SK-N-SH (cell line): ENCODE measurements around the gene PRDM5. TPM values are rescaled to one million over a fixed set of nuclear protein-coding genes. Genes with fewer than 3 reads are reported as not detected.

Experiments used
- CTCF ChIA-PET: fragments of 300-600, 350-600 bp; formaldehyde crosslinking; extraction: SDS; loops from one replicate; lab custom pipeline; 2021; lab: Yijun Ruan, JAX
- POLR2A ChIA-PET: fragments of 350-600 bp; sonication (Branson Sonifier 250); formaldehyde crosslinking; extraction: SDS; loops from one replicate; lab custom pipeline; 2020; ENCODE audit warnings: antibody characterized with exemption, inconsistent platforms; lab: Yijun Ruan, JAX
- DNase-seq: peaks from one replicate; pipeline ENCODE4 v3.0.0; 2012
- H2AFZ ChIP-seq: fragments of 200-600 bp; sonication (generic); 2 replicates; pipeline ENCODE4 v1.8.1; 2016; ENCODE audit warnings: antibody characterized with exemption, mild to moderate bottlenecking, low read depth
- H3F3A ChIP-seq: fragments of 200-600 bp; sonication (generic); replicated peaks from 2 replicates; pipeline ENCODE3; 2016; ENCODE audit warnings: antibody characterized with exemption, mild to moderate bottlenecking; ENCODE audit not compliant: insufficient read depth
- H3K27ac ChIP-seq, 2 experiments: fragments of 200-500 bp in 1 of 2; fragments of 200-600 bp in 1 of 2; sonication (Bioruptor generic) in 1 of 2; sonication (generic), shearing (Covaris generic) in 1 of 2; 2 replicates each; pipeline versions ENCODE4 v1.5.1 to v1.6.1; 2014 to 2016; ENCODE audit warnings: low read depth in 2 of 2, inconsistent platforms in 1 of 2, low read length in 1 of 2, mild to moderate bottlenecking in 1 of 2, mixed read lengths in 1 of 2
- H3K27me3 ChIP-seq: fragments of 200-600 bp; sonication (generic), shearing (Covaris generic); 2 replicates; pipeline ENCODE4 v1.6.1; 2016; ENCODE audit warnings: mixed run types; ENCODE audit not compliant: insufficient read depth
- H3K36me3 ChIP-seq, 2 experiments: fragments of 200-500 bp in 1 of 2; fragments of 200-600 bp in 1 of 2; sonication (Bioruptor generic) in 1 of 2; sonication (generic) in 1 of 2; replicated peaks in 1 of 2; 2 replicates each; pipeline versions ENCODE3 to v1.5.1; 2014 to 2016; ENCODE audit warnings: low read length in 1 of 2, mild to moderate bottlenecking in 1 of 2; ENCODE audit not compliant: insufficient read depth in 2 of 2, control insufficient read depth in 1 of 2
- H3K4me1 ChIP-seq, 2 experiments: fragments of 200-500 bp in 1 of 2; fragments of 200-600 bp in 1 of 2; sonication (Bioruptor generic) in 1 of 2; sonication (generic), shearing (Covaris generic) in 1 of 2; 2 replicates each; pipeline versions ENCODE4 v1.5.1 to v1.6.1; 2014 to 2016; ENCODE audit warnings: low read depth in 1 of 2, low read length in 1 of 2, mixed run types in 1 of 2; ENCODE audit not compliant: insufficient read depth in 2 of 2, control insufficient read depth in 1 of 2
- H3K4me2 ChIP-seq: fragments of 200-600 bp; sonication (generic), shearing (Covaris generic); 2 replicates; pipeline ENCODE4 v1.6.1; 2017; ENCODE audit warnings: mixed run types
- H3K4me3 ChIP-seq, 2 experiments: fragments of 200-500 bp in 1 of 2; fragments of 200-600 bp in 1 of 2; sonication (Bioruptor generic) in 1 of 2; sonication (generic), shearing (Covaris generic) in 1 of 2; 2 replicates each; pipeline versions ENCODE4 v1.5.1 to v1.8.1; 2014 to 2016; ENCODE audit warnings: low read depth in 2 of 2, inconsistent platforms in 1 of 2, low read length in 1 of 2, mild to moderate bottlenecking in 1 of 2, mixed read lengths in 1 of 2, moderate library complexity in 1 of 2
- H3K79me2 ChIP-seq: fragments of 200-600 bp; sonication (generic); 2 replicates; pipeline ENCODE4 v1.8.1; 2017; ENCODE audit warnings: mild to moderate bottlenecking; ENCODE audit not compliant: insufficient read depth
- H3K9ac ChIP-seq: fragments of 200-600 bp; sonication (generic); 2 replicates; pipeline ENCODE4 v1.6.1; 2017; ENCODE audit warnings: mixed run types
- H3K9me2 ChIP-seq: fragments of 200-600 bp; sonication (generic); 2 replicates; pipeline ENCODE4 v1.6.1; 2017; ENCODE audit warnings: mixed run types
- H3K9me3 ChIP-seq: fragments of 200-600 bp; sonication (generic); 2 replicates; pipeline ENCODE4 v1.6.1; 2017; ENCODE audit warnings: mixed run types, mild to moderate bottlenecking, moderate library complexity
- H4K20me1 ChIP-seq: fragments of 200-600 bp; sonication (generic); 2 replicates; pipeline ENCODE4 v1.6.1; 2017; ENCODE audit warnings: mild to moderate bottlenecking, mixed run types; ENCODE audit not compliant: insufficient read depth
- ELF1 ChIP-seq: IDR thresholded peaks from 2 replicates; pipeline ENCODE4 v1.4.0; 2012
- EZH2phosphoT487 ChIP-seq: fragments of 200-600 bp; sonication (generic); IDR thresholded peaks from 2 replicates; pipeline ENCODE4 v1.6.1; 2017; ENCODE audit warnings: low read depth, mixed run types, mild to moderate bottlenecking, antibody characterized with exemption, moderate library complexity, borderline replicate concordance
- FOSL2 ChIP-seq: IDR thresholded peaks from 2 replicates; pipeline ENCODE4 v1.4.0; 2012; ENCODE audit warnings: low read depth, mild to moderate bottlenecking, moderate library complexity, borderline replicate concordance
- FOXJ3 ChIP-seq: sonication (generic); formaldehyde crosslinking; IDR thresholded peaks from 2 replicates; pipeline ENCODE4 v1.5.1; 2020; ENCODE audit warnings: mild to moderate bottlenecking, missing genetic modification reagents
- FOXM1 ChIP-seq: IDR thresholded peaks from 2 replicates; pipeline ENCODE4 v1.4.0; 2012; ENCODE audit warnings: low read depth, mild to moderate bottlenecking
- GABPA ChIP-seq: IDR thresholded peaks from 2 replicates; pipeline ENCODE4 v1.4.0; 2012; ENCODE audit warnings: low read depth, mild to moderate bottlenecking
- GATA2 ChIP-seq: sonication (generic); formaldehyde crosslinking; IDR thresholded peaks from 2 replicates; pipeline ENCODE4 v1.5.0; 2020; ENCODE audit warnings: mild to moderate bottlenecking, missing genetic modification reagents
- MAX ChIP-seq: IDR thresholded peaks from 2 replicates; pipeline ENCODE4 v1.4.0; 2012; ENCODE audit warnings: low read depth
- MEF2A ChIP-seq: IDR thresholded peaks from 2 replicates; pipeline ENCODE4 v1.4.0; 2012; ENCODE audit warnings: low read depth, borderline replicate concordance
- MXI1 ChIP-seq: IDR thresholded peaks from 2 replicates; pipeline ENCODE4 v1.6.1; 2012; ENCODE audit warnings: mild to moderate bottlenecking, low read depth, low read length, improper control_type of control experiment
- NRF1 ChIP-seq: IDR thresholded peaks from 2 replicates; pipeline ENCODE4 v1.6.1; 2012; ENCODE audit warnings: low read depth, mild to moderate bottlenecking, low read length
- PBX3 ChIP-seq: IDR thresholded peaks from 2 replicates; pipeline ENCODE4; 2012
- RAD21 ChIP-seq: IDR thresholded peaks from 2 replicates; pipeline ENCODE4 v1.6.1; 2012; ENCODE audit warnings: mild to moderate bottlenecking, low read length
- YY1 ChIP-seq: IDR thresholded peaks from 2 replicates; pipeline ENCODE4 v1.4.0; 2012; ENCODE audit warnings: low read depth, mild to moderate bottlenecking
- WGBS: methylation state at CpG from one replicate; pipeline ENCODE4 v1.1.6; 2017; ENCODE audit warnings: low lambda C conversion rate; 5-methylcytosine and 5-hydroxymethylcytosine counted together
- polyA plus RNA-seq, 3 experiments: library from polyadenylated mRNA; depleted of rRNA; stranded (reverse); fragments of >200 nt; gene quantifications; 2 replicates each; pipeline ENCODE4 v1.2.3, GENCODE V29; 2012
- TF ChIP-seq, protein P1 (sequence below): IDR thresholded peaks from 2 replicates; pipeline ENCODE4 v1.4.0; 2012; ENCODE audit warnings: low read depth, borderline replicate concordance
- TF ChIP-seq, protein P2 (sequence below): fragments of 150-350 bp; IDR thresholded peaks from 2 replicates; pipeline ENCODE4 v1.6.1; 2017; ENCODE audit warnings: antibody characterized with exemption, low read length, low read depth, borderline replicate concordance
- TF ChIP-seq, protein P3 (sequence below): fragments of 200-600 bp; sonication (generic); IDR thresholded peaks from 2 replicates; pipeline ENCODE4 v1.6.1; 2017; ENCODE audit warnings: antibody characterized with exemption, mild to moderate bottlenecking, moderate library complexity

PRDM5 gene
- polyA plus RNA-seq, 1 of the 3 experiments (the other 2 are of a cell fraction): 3.8 TPM

GRCh38 chr4:120673696-120674095, 248.8 kb downstream of the PRDM5 start:
- Histone ChIP-seq H3K27ac (no peak overlapping the region), H4K20me1 (no peaks in the 10 kb centered on the region), H3K9ac (no peak overlapping the region), H3K9me2 (no peaks in the 10 kb centered on the region), H3K4me1 (no peaks in the 10 kb centered on the region), H3F3A (no peaks in the 10 kb centered on the region), H3K79me2 (no peaks in the 10 kb centered on the region), H3K27me3 (no peaks in the 10 kb centered on the region), H3K36me3 (no peaks in the 10 kb centered on the region), H3K4me2 (no peak overlapping the region), H2AFZ (no peak overlapping the region), H3K4me3 (no peak overlapping the region), H3K9me3 (0 out of 2 replicates have a peak, but pooled peaks cover 9% of the 10 kb centered on the region)
- no peak for TF ChIP-seq FOSL2
- TF ChIP-seq, protein P1, sequence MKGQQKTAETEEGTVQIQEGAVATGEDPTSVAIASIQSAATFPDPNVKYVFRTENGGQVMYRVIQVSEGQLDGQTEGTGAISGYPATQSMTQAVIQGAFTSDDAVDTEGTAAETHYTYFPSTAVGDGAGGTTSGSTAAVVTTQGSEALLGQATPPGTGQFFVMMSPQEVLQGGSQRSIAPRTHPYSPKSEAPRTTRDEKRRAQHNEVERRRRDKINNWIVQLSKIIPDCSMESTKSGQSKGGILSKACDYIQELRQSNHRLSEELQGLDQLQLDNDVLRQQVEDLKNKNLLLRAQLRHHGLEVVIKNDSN: no peak
- no peak for TF ChIP-seq RAD21
- TF ChIP-seq, protein P2, sequence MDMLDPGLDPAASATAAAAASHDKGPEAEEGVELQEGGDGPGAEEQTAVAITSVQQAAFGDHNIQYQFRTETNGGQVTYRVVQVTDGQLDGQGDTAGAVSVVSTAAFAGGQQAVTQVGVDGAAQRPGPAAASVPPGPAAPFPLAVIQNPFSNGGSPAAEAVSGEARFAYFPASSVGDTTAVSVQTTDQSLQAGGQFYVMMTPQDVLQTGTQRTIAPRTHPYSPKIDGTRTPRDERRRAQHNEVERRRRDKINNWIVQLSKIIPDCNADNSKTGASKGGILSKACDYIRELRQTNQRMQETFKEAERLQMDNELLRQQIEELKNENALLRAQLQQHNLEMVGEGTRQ: no peak
- no peak for TF ChIP-seq FOXJ3 (CRISPR knock-in tag)
- TF ChIP-seq GATA2 (CRISPR knock-in tag): no peak
- TF ChIP-seq FOXM1: no peak
- no peak for TF ChIP-seq YY1
- no peak for DNase-seq
- ChIA-PET CTCF (no interaction called here), POLR2A (no interaction called here)
- WGBS: 63% methylated on average over 3 of the region's 3 CpGs

- CTCF ChIA-PET: no interaction called here
- H4K20me1 ChIP-seq: no peaks in the 10 kb centered on the region
- H3K27ac ChIP-seq: no peak overlapping the region
- POLR2A ChIA-PET: no interaction called here
- no peak overlapping the region for H3K4me3 ChIP-seq
- TF ChIP-seq PBX3 (no peak), MEF2A (no peak), FOXJ3 (CRISPR knock-in tag) (no peak), MAX (no peak), FOXM1 (no peak), MXI1 (no peak), NRF1 (no peak), ELF1 (no peak), EZH2phosphoT487 (no peak), GABPA (no peak)
- TF ChIP-seq, protein P3, sequence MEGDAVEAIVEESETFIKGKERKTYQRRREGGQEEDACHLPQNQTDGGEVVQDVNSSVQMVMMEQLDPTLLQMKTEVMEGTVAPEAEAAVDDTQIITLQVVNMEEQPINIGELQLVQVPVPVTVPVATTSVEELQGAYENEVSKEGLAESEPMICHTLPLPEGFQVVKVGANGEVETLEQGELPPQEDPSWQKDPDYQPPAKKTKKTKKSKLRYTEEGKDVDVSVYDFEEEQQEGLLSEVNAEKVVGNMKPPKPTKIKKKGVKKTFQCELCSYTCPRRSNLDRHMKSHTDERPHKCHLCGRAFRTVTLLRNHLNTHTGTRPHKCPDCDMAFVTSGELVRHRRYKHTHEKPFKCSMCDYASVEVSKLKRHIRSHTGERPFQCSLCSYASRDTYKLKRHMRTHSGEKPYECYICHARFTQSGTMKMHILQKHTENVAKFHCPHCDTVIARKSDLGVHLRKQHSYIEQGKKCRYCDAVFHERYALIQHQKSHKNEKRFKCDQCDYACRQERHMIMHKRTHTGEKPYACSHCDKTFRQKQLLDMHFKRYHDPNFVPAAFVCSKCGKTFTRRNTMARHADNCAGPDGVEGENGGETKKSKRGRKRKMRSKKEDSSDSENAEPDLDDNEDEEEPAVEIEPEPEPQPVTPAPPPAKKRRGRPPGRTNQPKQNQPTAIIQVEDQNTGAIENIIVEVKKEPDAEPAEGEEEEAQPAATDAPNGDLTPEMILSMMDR: no peak
- TF ChIP-seq, protein P2: no peak
- TF ChIP-seq, protein P1: no peak
- H3K79me2 ChIP-seq: no peaks in the 10 kb centered on the region
- no peak overlapping the region for H3K4me2 ChIP-seq
- no peaks in the 10 kb centered on the region for H3K36me3 ChIP-seq
- no peak overlapping the region for H3K9ac ChIP-seq
- H3K27me3 ChIP-seq: no peaks in the 10 kb centered on the region
- DNase-seq: no peak
- H3K9me2 ChIP-seq: no peaks in the 10 kb centered on the region
- no peak overlapping the region for H2AFZ ChIP-seq
- H3F3A ChIP-seq: no peaks in the 10 kb centered on the region
- H3K4me1 ChIP-seq: no peaks in the 10 kb centered on the region
- 71% methylated on average over 5 of the region's 5 CpGs for WGBS
- 0 out of 2 replicates have a peak, but pooled peaks cover 9% of the 10 kb centered on the region for H3K9me3 ChIP-seq
Measured at GRCh38 chr4:120672558-120673147, 249.9 kb downstream of the PRDM5 start.
